Transverse colon (tissue), 4 donors: ENCODE results near the gene STXBP4. TPM values are rescaled to one million over a fixed set of nuclear protein-coding genes. Genes with fewer than 3 reads are reported as not detected.

Source experiments
- DNase-seq: peaks from one replicate; pipeline ENCODE4 v3.0.0-alpha.2; 2019
- H3K27ac ChIP-seq, 4 donors: fragments of 200-600 bp; sonication (generic); 2 replicates each; pipeline ENCODE4 v1.5.1; 2016 to 2018; ENCODE audit warnings: inconsistent platforms in 4 of 4
- H3K27me3 ChIP-seq: fragments of 200-600 bp; sonication (generic); 2 replicates; pipeline ENCODE4 v1.5.1; 2017; ENCODE audit warnings: inconsistent platforms
- H3K36me3 ChIP-seq, 4 donors: fragments of 200-600 bp; sonication (generic); 2 replicates each; pipeline ENCODE4 v1.5.1; 2017 to 2019; ENCODE audit warnings: inconsistent platforms in 4 of 4
- H3K4me1 ChIP-seq, 4 donors: fragments of 200-600 bp; sonication (generic); 2 replicates each; pipeline ENCODE4 v1.5.1; 2017 to 2020; ENCODE audit warnings: inconsistent platforms in 4 of 4
- H3K4me3 ChIP-seq, 4 donors: fragments of 200-600 bp; sonication (generic); 1 replicate in 1 of 4; 2 replicates in 3 of 4; pipeline versions ENCODE4 v1.5.1 to v1.6.1; 2017 to 2019; ENCODE audit warnings: inconsistent platforms in 4 of 4
- H3K9me3 ChIP-seq, 2 donors: fragments of 200-600 bp; sonication (generic); 2 replicates each; pipeline ENCODE4 v1.5.1; 2017 to 2019; ENCODE audit warnings: inconsistent platforms in 2 of 2
- CTCF ChIP-seq, 5 experiments: fragments of 200-600 bp in 3 of 5; fragments of 450-650 bp in 2 of 5; sonication (generic) in 3 of 5; IDR thresholded peaks; 1 replicate in 2 of 5; 2 replicates in 3 of 5; pipeline ENCODE4 v1.5.1; 2016 to 2017; ENCODE audit warnings: antibody characterized with exemption in 5 of 5, inconsistent platforms in 3 of 5, mild to moderate bottlenecking in 2 of 5, moderate library complexity in 1 of 5
- EP300 ChIP-seq: sonication (generic); formaldehyde crosslinking; IDR thresholded peaks from one replicate; pipeline ENCODE4 v1.6.1; 2017; ENCODE audit warnings: antibody characterized with exemption, low read depth
- POLR2A ChIP-seq: fragments of 450-650 bp; IDR thresholded peaks from one replicate; pipeline ENCODE4 v1.6.1; 2016; ENCODE audit warnings: antibody characterized with exemption, mild to moderate bottlenecking, moderate library complexity
- POLR2AphosphoS5 ChIP-seq, 3 donors: sonication (generic); formaldehyde crosslinking; IDR thresholded peaks; one replicate each; pipeline ENCODE4 v1.6.1; 2016; ENCODE audit warnings: antibody characterized with exemption in 3 of 3
- WGBS, 2 donors: methylation state at CpG; one replicate each; pipeline ENCODE4 v1.1.5; 2018; ENCODE audit warnings: low coverage in 1 of 2; 5-methylcytosine and 5-hydroxymethylcytosine counted together
- in situ Hi-C, 4 donors: fragments of 200-750 bp; cut with MboI; loops; one replicate each; pipeline versions ENCODE4 v1.15.0 to v1.15.1; 2017; ENCODE audit warnings: low sequenced_read_pairs in 3 of 4, low pct_ligation_motif_present in 1 of 4, low pct_unique_long_range_greater_than_20kb in 1 of 4
- intact Hi-C: fragments of 100-400 bp; cut with DNase I; formaldehyde crosslinking; loops from one replicate; pipeline ENCODE4 v1.15.1; 2023; ENCODE audit warnings: low total_unique reads
- total RNA-seq, 4 donors: library from RNA; depleted of rRNA; stranded (reverse); fragments of >200 nt; gene quantifications; one replicate each; pipeline ENCODE4 v1.1.0, GENCODE V29; 2016

The STXBP4 gene
- total RNA-seq, 4 donors from 2014 or later: 1.4 to 16.2 (median 4.4) TPM

GRCh38 chr17:54972406-54973138 lies 4.0 kb downstream of the STXBP4 start:
- no peak for TF ChIP-seq POLR2A
- TF ChIP-seq CTCF (IDR thresholded peaks at IDR 0.05): no peak
- TF ChIP-seq POLR2AphosphoS5 (IDR thresholded peaks at IDR 0.05): no peak
- TF ChIP-seq EP300: no peak
- in situ Hi-C loops: no loop called here
- Histone ChIP-seq H3K27ac (no peak overlapping the region), H3K9me3 (no peaks in the 10 kb centered on the region), H3K4me3 (no peak overlapping the region), H3K36me3 (no peaks in the 10 kb centered on the region), H3K4me1 (peaks cover 0 to 19% (median 14%) of the 10 kb centered on the region in 4 donors), H3K27me3 (no peaks in the 10 kb centered on the region)
- WGBS, 2 donors: 77 to 84% methylated on average over 3 of the region's 3 CpGs
- intact Hi-C loops: no loop called here
- DNase-seq: no peak

- no peaks in the 10 kb centered on the region for H3K27me3 ChIP-seq
- TF ChIP-seq EP300: no peak
- no peak for TF ChIP-seq CTCF (IDR thresholded peaks at IDR 0.05)
- no peak for TF ChIP-seq POLR2A
- TF ChIP-seq POLR2AphosphoS5 (IDR thresholded peaks at IDR 0.05): no peak
- no peak for DNase-seq
- WGBS, 2 donors: 67 to 80% methylated on average over 2 to 3 of the region's 3 CpGs
- H3K27ac ChIP-seq: no peak overlapping the region
- in situ Hi-C loops: loop anchor here in 2 of 4 donors (25.0 kb wide), 2 partner anchors 538 to 788 kb away; partner anchors contain the start of genes SMIM36 (in 2 of the 2) and PCTP (in 1 of the 2)
- intact Hi-C loops: no loop called here
- peaks cover 0 to 9% (median 7%) of the 10 kb centered on the region in 4 donors for H3K4me1 ChIP-seq
- no peaks in the 10 kb centered on the region for H3K36me3 ChIP-seq
- H3K9me3 ChIP-seq: peaks cover 0 to under 1% of the 10 kb centered on the region in 2 donors
- no peak overlapping the region for H3K4me3 ChIP-seq
These were observed 6.2 kb downstream of the STXBP4 start for GRCh38 chr17:54974759-54975158.

- DNase-seq: no peak
- Histone ChIP-seq H3K9me3 (peaks cover 6 to 10% of the 10 kb centered on the region in 2 donors), H3K4me3 (no peak overlapping the region), H3K27me3 (no peaks in the 10 kb centered on the region), H3K36me3 (no peaks in the 10 kb centered on the region), H3K27ac (no peak overlapping the region), H3K4me1 (no peaks in the 10 kb centered on the region)
- intact Hi-C loops (no loop called here), in situ Hi-C loops (loop anchor here in 2 of 4 donors (25.0 kb wide), 2 partner anchors 536 to 786 kb away; partner anchors contain the start of genes SMIM36 (in 2 of the 2) and PCTP (in 1 of the 2))
- TF ChIP-seq POLR2AphosphoS5 (IDR thresholded peaks at IDR 0.05) (no peak), POLR2A (no peak), CTCF (IDR thresholded peaks at IDR 0.05) (no peak), EP300 (no peak)
- WGBS, 2 donors: 100% methylated on average over 3 of the region's 3 CpGs; no CpG with 5 or more reads in 1 of the 2 donors
These were observed 7.8 kb downstream of the STXBP4 start for GRCh38 chr17:54976316-54976715.

GRCh38 chr17:54977744-54978143 lies 9.2 kb downstream of the STXBP4 start:
- intact Hi-C loops (no loop called here), in situ Hi-C loops (loop anchor here in 2 of 4 donors (25.0 kb wide), 2 partner anchors 535 to 785 kb away; partner anchors contain the start of genes SMIM36 (in 2 of the 2) and PCTP (in 1 of the 2))
- Histone ChIP-seq H3K27me3 (no peaks in the 10 kb centered on the region), H3K9me3 (peaks cover 6 to 10% of the 10 kb centered on the region in 2 donors), H3K4me3 (no peak overlapping the region), H3K4me1 (no peaks in the 10 kb centered on the region), H3K27ac (no peak overlapping the region), H3K36me3 (no peaks in the 10 kb centered on the region)
- TF ChIP-seq CTCF (IDR thresholded peaks at IDR 0.05) (no peak), POLR2AphosphoS5 (IDR thresholded peaks at IDR 0.05) (no peak)
- DNase-seq: no peak
- WGBS, 2 donors: 82 to 94% methylated on average over 2 of the region's 2 CpGs
